ENCODE measurements around the gene NUP43.
"Not testable (repeated sequence)": the region's sequence is repeated elsewhere in the genome, so short reads cannot be mapped to it uniquely, and the experiment has no call there.

The NUP43 gene

GRCh38 chr6:149746147-149746946 is at the start of gene NUP43:
NUP43 (minus strand) TSS chr6:149746529; CDS start chr6:149746495, 34 bp downstream.
- peak; percentile 97 for DNase-seq

GRCh38 chr6:149783551-149783950 is 37.2 kb upstream of the NUP43 start:
- no peak for DNase-seq

- no peak for DNase-seq
Measured at GRCh38 chr6:149782337-149782736, 36.0 kb upstream of the NUP43 start.

- no peak for DNase-seq
Measured at GRCh38 chr6:149781715-149782114, 35.4 kb upstream of the NUP43 start.

- no peak for DNase-seq
Measured at GRCh38 chr6:149779644-149779963, 33.3 kb upstream of the NUP43 start.

GRCh38 chr6:149777624-149778023 is 31.3 kb upstream of the NUP43 start:
- DNase-seq: no peak

GRCh38 chr6:149771925-149772324 is 25.6 kb upstream of the NUP43 start:
- no peak for DNase-seq

- no peak for DNase-seq
Measured at GRCh38 chr6:149771185-149771584, 24.9 kb upstream of the NUP43 start.

- no peak for DNase-seq
Measured at GRCh38 chr6:149769676-149770075, 23.3 kb upstream of the NUP43 start.

- DNase-seq: no peak
Measured at GRCh38 chr6:149766156-149766769, 19.9 kb upstream of the NUP43 start.

- DNase-seq: no peak
Measured at GRCh38 chr6:149763866-149764265, 17.5 kb upstream of the NUP43 start.

- no peak for DNase-seq
Measured at GRCh38 chr6:149761438-149761837, 15.1 kb upstream of the NUP43 start.

GRCh38 chr6:149756261-149756636 is 9.9 kb upstream of the NUP43 start:
- DNase-seq: no peak

- DNase-seq: no peak
Measured at GRCh38 chr6:149755300-149756260, 9.3 kb upstream of the NUP43 start.

- DNase-seq: no peak
Measured at GRCh38 chr6:149754548-149754947, 8.2 kb upstream of the NUP43 start.

- DNase-seq: not testable (repeated sequence)
Measured at GRCh38 chr6:149753374-149753637, 7.0 kb upstream of the NUP43 start.

GRCh38 chr6:149752600-149753373 is 6.5 kb upstream of the NUP43 start:
- DNase-seq: no peak

GRCh38 chr6:149751920-149752319 is 5.6 kb upstream of the NUP43 start:
- DNase-seq: not testable (repeated sequence)

GRCh38 chr6:149751239-149751638 is 4.9 kb upstream of the NUP43 start:
- DNase-seq: no peak

- peak; percentile 86 for DNase-seq
Measured at GRCh38 chr6:149750136-149750609, 3.8 kb upstream of the NUP43 start.

GRCh38 chr6:149749594-149750135 is 3.3 kb upstream of the NUP43 start, which contains the start of gene PCMT1:
PCMT1 (plus strand) TSS chr6:149749741; CDS start chr6:149749902, 161 bp downstream.
- DNase-seq: peak; percentile 95

- not testable (repeated sequence) for DNase-seq
Measured at GRCh38 chr6:149749082-149749593, 2.8 kb upstream of the NUP43 start.

Measured in activated CD8-positive, alpha-beta memory T cell treated with anti-CD3 and anti-CD28 coated beads for 24 hours (primary cell).